K562 (cell line): ENCODE results near the gene LHX3. TPM values are rescaled to one million over a fixed set of nuclear protein-coding genes. Genes with fewer than 3 reads are reported as not detected.

Experiments
- ATAC-seq: fragments of 200-7000 bp; cut with Tn5 transposase; 3 replicates; pipeline ENCODE4 v1.9.1; 2020; ENCODE audit warnings: moderate library complexity
- BruUV-seq: library from RNA; stranded (reverse); fragments of 400-500 nt; replicated peaks from 2 replicates; lab custom pipeline; 2021; lab: Mats Ljungman, UMichigan
- CTCF ChIA-PET: fragments of 300-600 bp; formaldehyde crosslinking; extraction: SDS; loops from one replicate; lab custom pipeline; 2021; ENCODE audit warnings: low intra/inter-chr PET ratio; lab: Yijun Ruan, JAX
- POLR2A ChIA-PET: fragments of 300-600, 350-650 bp; sonication (Branson Sonifier 250); formaldehyde crosslinking; extraction: SDS; loops from one replicate; lab custom pipeline; 2021; ENCODE audit warnings: antibody characterized with exemption, inconsistent platforms; lab: Yijun Ruan, JAX
- DNase-seq, 4 experiments: peaks; one replicate each; pipeline versions ENCODE4 v3.0.0 to v3.0.0-alpha.2; 2011 to 2018; ENCODE audit warnings: low spot score in 3 of 4, mixed read lengths in 3 of 4; ENCODE audit errors: extremely low read depth in 1 of 4
- FAIRE-seq: peaks from 2 replicates; lab custom pipeline; 2011; peaks lifted over from hg19 to GRCh38; lab: Jason Lieb, UNC
- H2AFZ ChIP-seq: 2 replicates; pipeline ENCODE4 v1.6.0; 2011; ENCODE audit warnings: low read depth, low read length, control low read depth, inconsistent platforms
- H3K27ac ChIP-seq: fragments of 200-600 bp; 3 replicates; pipeline ENCODE4 v1.8.0; 2011; ENCODE audit warnings: low read depth, mild to moderate bottlenecking, control low read depth, inconsistent platforms, low read length, moderate library complexity, mixed read lengths; ENCODE audit errors: extremely low read depth
- H3K27me3 ChIP-seq, 2 experiments: fragments of 300-600 bp in 1 of 2; 2 replicates in 1 of 2; 3 replicates in 1 of 2; pipeline versions ENCODE4 v1.6.0 to v1.8.0; 2011; ENCODE audit warnings: inconsistent platforms in 2 of 2, low read length in 2 of 2, mild to moderate bottlenecking in 1 of 2, mixed read lengths in 1 of 2, moderate library complexity in 1 of 2; ENCODE audit not compliant: control insufficient read depth in 2 of 2, insufficient read depth in 2 of 2
- H3K36me3 ChIP-seq: fragments of 300-600 bp; 3 replicates; pipeline ENCODE4 v1.8.0; 2011; ENCODE audit warnings: mild to moderate bottlenecking, low read length, inconsistent platforms; ENCODE audit not compliant: control insufficient read depth, insufficient read depth
- H3K4me1 ChIP-seq, 2 experiments: fragments of 200-600 bp in 1 of 2; replicated peaks in 1 of 2; 2 replicates in 1 of 2; 3 replicates in 1 of 2; pipeline versions ENCODE4 v1.5.1 to v1.8.0; 2011; ENCODE audit warnings: inconsistent platforms in 2 of 2, low read length in 2 of 2, mild to moderate bottlenecking in 1 of 2, mixed read lengths in 1 of 2, moderate library complexity in 1 of 2; ENCODE audit not compliant: control insufficient read depth in 2 of 2, insufficient read depth in 2 of 2
- H3K4me2 ChIP-seq: 2 replicates; pipeline ENCODE4 v1.6.1; 2011; ENCODE audit warnings: low read length, control low read depth, inconsistent platforms, mixed read lengths; ENCODE audit not compliant: insufficient read depth
- H3K4me3 ChIP-seq: fragments of 200-600 bp; sonication (generic), shearing (Covaris generic); 2 replicates; pipeline ENCODE4 v1.5.1; 2016; ENCODE audit warnings: control low read depth, inconsistent platforms
- H3K79me2 ChIP-seq: fragments of 200-600 bp; 3 replicates; pipeline ENCODE4 v1.8.0; 2011; ENCODE audit warnings: low read length, inconsistent platforms; ENCODE audit not compliant: control insufficient read depth, insufficient read depth
- H3K9ac ChIP-seq, 2 experiments: 2 replicates each; pipeline versions ENCODE4 v1.6.0 to v1.6.1; 2011; ENCODE audit warnings: low read depth in 2 of 2, low read length in 2 of 2, control low read depth in 1 of 2, inconsistent platforms in 1 of 2, mild to moderate bottlenecking in 1 of 2, mixed read lengths in 1 of 2; ENCODE audit not compliant: insufficient read depth in 1 of 2
- H3K9me1 ChIP-seq: one replicate; pipeline ENCODE4 v1.6.0; 2011; ENCODE audit warnings: inconsistent platforms, mild to moderate bottlenecking, low read length, moderate library complexity; ENCODE audit not compliant: control insufficient read depth, insufficient read depth
- H3K9me3 ChIP-seq: replicated peaks from 2 replicates; pipeline ENCODE4 v1.5.1; 2011; ENCODE audit warnings: low read depth, low read length, inconsistent platforms; ENCODE audit not compliant: control insufficient read depth, insufficient read depth
- H4K20me1 ChIP-seq: replicated peaks from 2 replicates; pipeline ENCODE4 v1.6.1; 2011; ENCODE audit warnings: low read length, inconsistent platforms, mixed read lengths; ENCODE audit not compliant: control insufficient read depth, insufficient read depth
- KAT7 ChIP-seq: sonication (generic); formaldehyde crosslinking; IDR thresholded peaks from 2 replicates; pipeline ENCODE4 v1.8.0; 2022; ENCODE audit warnings: missing genetic modification reagents, mild to moderate bottlenecking, borderline replicate concordance
- RAD21 ChIP-seq, 2 experiments: fragments of 250-450 bp in 1 of 2; fragments of 450-650 bp in 1 of 2; sonication (Bioruptor Pico) in 1 of 2; formaldehyde crosslinking in 1 of 2; IDR thresholded peaks in 1 of 2; conservative IDR thresholded peaks in 1 of 2; 2 replicates each; pipeline versions ENCODE4 v1.4.0 to v1.8.0; 2020 to 2022; ENCODE audit warnings: mild to moderate bottlenecking in 2 of 2, moderate library complexity in 1 of 2
- WGBS: fragments of 100-300 bp; shearing (Covaris generic); methylation state at CpG from one replicate; pipeline ENCODE4 v1.1.6; 2016; ENCODE audit warnings: low coverage, mixed read lengths; ENCODE audit not compliant: insufficient coverage; ENCODE audit errors: missing lambda C conversion rate; 5-methylcytosine and 5-hydroxymethylcytosine counted together
- in situ Hi-C: fragments of 300-500 bp; cut with MboI; formaldehyde crosslinking; loops from 4 replicates; pipeline ENCODE4 v1.15.0; 2018; ENCODE audit warnings: inconsistent platforms, mixed read lengths
- intact Hi-C: fragments of 100-400 bp; cut with micrococcal nuclease; formaldehyde crosslinking; loops from 2 replicates; pipeline ENCODE4 v1.14.2; 2022
- polyA plus RNA-seq, 8 experiments: library from polyadenylated mRNA; depleted of rRNA in 4 of 8; stranded (reverse) in 5 of 8; unstranded in 3 of 8; fragments of >200 nt; fragmentation: Nextera tagmentation in 2 of 8; fragmentation: Illumina TruSeq in 1 of 8; extraction: Ambion mirVana in 2 of 8; extraction: Trizol in 1 of 8; gene quantifications; 2 replicates each; pipeline versions ENCODE4 v1.2.1 to v1.2.3, GENCODE V29; 2011 to 2014; ENCODE audit warnings: inconsistent platforms in 1 of 8, missing spikeins in 1 of 8
- total RNA-seq, 7 experiments: library from RNA; depleted of rRNA in 6 of 7; stranded (reverse); fragments of >200 nt in 6 of 7; fragmentation: Illumina TruSeq in 2 of 7; extraction: Trizol in 2 of 7; gene quantifications; 2 replicates each; pipeline versions ENCODE4 v1.2.1 to v1.2.3, GENCODE V29; 2011 to 2021; ENCODE audit warnings: low replicate concordance in 1 of 7
- TF ChIP-seq, protein P1 (sequence below): fragments of 450-650 bp; IDR thresholded peaks from 2 replicates; pipeline ENCODE4 v1.6.1; 2016; ENCODE audit warnings: mild to moderate bottlenecking, moderate library complexity

LHX3 gene
- total and polyA plus RNA-seq, 9 of the 15 experiments (the other 6 are each of a cell fraction or from before 2014, with no cell fraction given) = 0.09 TPM; not detected in 8

DNA sequence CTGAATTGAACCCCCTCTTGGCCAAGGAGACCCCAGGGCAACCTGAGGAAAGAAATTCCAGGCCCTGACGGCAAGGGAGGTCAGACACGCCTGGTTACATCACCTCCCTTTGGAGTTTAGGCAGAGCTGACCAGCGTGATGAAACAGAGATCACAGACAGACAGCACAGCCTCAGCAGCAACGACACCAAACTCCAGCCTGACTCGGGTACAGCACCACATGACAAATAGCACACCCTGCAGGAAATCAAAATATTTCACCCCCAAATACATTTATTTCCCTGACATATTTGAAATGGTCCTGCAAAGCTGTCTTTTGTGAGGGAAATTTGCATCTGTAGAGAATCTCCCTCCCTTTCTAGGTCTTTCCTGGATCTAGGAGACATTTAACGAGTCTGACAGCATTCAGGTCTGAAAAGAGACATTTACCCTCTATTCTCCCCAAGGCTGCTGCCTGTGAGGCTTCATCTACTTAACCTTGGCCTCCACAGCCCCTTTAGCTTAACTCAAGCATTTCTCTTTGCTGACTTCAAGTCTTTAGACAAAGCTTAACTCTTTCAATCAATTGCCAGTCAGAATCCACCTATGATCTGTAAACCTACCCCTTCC, 38.1 kb upstream of the LHX3 start:
- BruUV-seq = no TSS peak
- Histone ChIP-seq H3K79me2 (peaks cover 74% of the 10 kb centered on the region), H3K9me1 (peaks cover 4% of the 10 kb centered on the region), H4K20me1 (peaks cover 35% of the 10 kb centered on the region), H3K4me3 (no peak overlapping the region), H3K27me3 (peaks cover 0 to 13% of the 10 kb centered on the region in 2 experiments; a peak in 2 of 5 replicates), H3K4me1 (peaks cover 44 to 65% of the 10 kb centered on the region in 2 experiments), H3K4me2 (peak overlapping the region; percentile 4; the same call in 1 of the 2 replicates), H3K36me3 (peaks cover 33% of the 10 kb centered on the region), H3K27ac (no peak overlapping the region), H2AFZ (no peak overlapping the region), H3K9ac (peak overlapping the region in 1 of 2 experiments; percentile 7; a peak in 1 of 4 replicates), H3K9me3 (no peaks in the 10 kb centered on the region)
- FAIRE-seq (peak; percentile 55), DNase-seq (peak in 1 of 4 experiments; percentile 35), ATAC-seq (peak; percentile 36; the same call in 2 of the 3 replicates)
- WGBS = 55% methylated on average over 6 of the region's 6 CpGs
- intact Hi-C loops = no loop called here
- in situ Hi-C loops = no loop called here
- ChIA-PET POLR2A (interaction anchor here (0.8 kb wide), 1 partner anchor 13 kb away, joined by 3 read pairs; no protein-coding TSS in a partner anchor), CTCF (no interaction called here)
- peak in 1 of 2 experiments; percentile 47; a peak in 2 of 4 replicates for TF ChIP-seq RAD21 (CRISPR knock-in tag; conservative IDR thresholded peaks at IDR 0.05 in 1 of 2, IDR thresholded peaks at IDR 0.05 in 1 of 2)
- TF ChIP-seq KAT7 (CRISPR knock-in tag) = no peak
- TF ChIP-seq, protein P1, sequence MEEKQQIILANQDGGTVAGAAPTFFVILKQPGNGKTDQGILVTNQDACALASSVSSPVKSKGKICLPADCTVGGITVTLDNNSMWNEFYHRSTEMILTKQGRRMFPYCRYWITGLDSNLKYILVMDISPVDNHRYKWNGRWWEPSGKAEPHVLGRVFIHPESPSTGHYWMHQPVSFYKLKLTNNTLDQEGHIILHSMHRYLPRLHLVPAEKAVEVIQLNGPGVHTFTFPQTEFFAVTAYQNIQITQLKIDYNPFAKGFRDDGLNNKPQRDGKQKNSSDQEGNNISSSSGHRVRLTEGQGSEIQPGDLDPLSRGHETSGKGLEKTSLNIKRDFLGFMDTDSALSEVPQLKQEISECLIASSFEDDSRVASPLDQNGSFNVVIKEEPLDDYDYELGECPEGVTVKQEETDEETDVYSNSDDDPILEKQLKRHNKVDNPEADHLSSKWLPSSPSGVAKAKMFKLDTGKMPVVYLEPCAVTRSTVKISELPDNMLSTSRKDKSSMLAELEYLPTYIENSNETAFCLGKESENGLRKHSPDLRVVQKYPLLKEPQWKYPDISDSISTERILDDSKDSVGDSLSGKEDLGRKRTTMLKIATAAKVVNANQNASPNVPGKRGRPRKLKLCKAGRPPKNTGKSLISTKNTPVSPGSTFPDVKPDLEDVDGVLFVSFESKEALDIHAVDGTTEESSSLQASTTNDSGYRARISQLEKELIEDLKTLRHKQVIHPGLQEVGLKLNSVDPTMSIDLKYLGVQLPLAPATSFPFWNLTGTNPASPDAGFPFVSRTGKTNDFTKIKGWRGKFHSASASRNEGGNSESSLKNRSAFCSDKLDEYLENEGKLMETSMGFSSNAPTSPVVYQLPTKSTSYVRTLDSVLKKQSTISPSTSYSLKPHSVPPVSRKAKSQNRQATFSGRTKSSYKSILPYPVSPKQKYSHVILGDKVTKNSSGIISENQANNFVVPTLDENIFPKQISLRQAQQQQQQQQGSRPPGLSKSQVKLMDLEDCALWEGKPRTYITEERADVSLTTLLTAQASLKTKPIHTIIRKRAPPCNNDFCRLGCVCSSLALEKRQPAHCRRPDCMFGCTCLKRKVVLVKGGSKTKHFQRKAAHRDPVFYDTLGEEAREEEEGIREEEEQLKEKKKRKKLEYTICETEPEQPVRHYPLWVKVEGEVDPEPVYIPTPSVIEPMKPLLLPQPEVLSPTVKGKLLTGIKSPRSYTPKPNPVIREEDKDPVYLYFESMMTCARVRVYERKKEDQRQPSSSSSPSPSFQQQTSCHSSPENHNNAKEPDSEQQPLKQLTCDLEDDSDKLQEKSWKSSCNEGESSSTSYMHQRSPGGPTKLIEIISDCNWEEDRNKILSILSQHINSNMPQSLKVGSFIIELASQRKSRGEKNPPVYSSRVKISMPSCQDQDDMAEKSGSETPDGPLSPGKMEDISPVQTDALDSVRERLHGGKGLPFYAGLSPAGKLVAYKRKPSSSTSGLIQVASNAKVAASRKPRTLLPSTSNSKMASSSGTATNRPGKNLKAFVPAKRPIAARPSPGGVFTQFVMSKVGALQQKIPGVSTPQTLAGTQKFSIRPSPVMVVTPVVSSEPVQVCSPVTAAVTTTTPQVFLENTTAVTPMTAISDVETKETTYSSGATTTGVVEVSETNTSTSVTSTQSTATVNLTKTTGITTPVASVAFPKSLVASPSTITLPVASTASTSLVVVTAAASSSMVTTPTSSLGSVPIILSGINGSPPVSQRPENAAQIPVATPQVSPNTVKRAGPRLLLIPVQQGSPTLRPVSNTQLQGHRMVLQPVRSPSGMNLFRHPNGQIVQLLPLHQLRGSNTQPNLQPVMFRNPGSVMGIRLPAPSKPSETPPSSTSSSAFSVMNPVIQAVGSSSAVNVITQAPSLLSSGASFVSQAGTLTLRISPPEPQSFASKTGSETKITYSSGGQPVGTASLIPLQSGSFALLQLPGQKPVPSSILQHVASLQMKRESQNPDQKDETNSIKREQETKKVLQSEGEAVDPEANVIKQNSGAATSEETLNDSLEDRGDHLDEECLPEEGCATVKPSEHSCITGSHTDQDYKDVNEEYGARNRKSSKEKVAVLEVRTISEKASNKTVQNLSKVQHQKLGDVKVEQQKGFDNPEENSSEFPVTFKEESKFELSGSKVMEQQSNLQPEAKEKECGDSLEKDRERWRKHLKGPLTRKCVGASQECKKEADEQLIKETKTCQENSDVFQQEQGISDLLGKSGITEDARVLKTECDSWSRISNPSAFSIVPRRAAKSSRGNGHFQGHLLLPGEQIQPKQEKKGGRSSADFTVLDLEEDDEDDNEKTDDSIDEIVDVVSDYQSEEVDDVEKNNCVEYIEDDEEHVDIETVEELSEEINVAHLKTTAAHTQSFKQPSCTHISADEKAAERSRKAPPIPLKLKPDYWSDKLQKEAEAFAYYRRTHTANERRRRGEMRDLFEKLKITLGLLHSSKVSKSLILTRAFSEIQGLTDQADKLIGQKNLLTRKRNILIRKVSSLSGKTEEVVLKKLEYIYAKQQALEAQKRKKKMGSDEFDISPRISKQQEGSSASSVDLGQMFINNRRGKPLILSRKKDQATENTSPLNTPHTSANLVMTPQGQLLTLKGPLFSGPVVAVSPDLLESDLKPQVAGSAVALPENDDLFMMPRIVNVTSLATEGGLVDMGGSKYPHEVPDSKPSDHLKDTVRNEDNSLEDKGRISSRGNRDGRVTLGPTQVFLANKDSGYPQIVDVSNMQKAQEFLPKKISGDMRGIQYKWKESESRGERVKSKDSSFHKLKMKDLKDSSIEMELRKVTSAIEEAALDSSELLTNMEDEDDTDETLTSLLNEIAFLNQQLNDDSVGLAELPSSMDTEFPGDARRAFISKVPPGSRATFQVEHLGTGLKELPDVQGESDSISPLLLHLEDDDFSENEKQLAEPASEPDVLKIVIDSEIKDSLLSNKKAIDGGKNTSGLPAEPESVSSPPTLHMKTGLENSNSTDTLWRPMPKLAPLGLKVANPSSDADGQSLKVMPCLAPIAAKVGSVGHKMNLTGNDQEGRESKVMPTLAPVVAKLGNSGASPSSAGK = no peak
